ENCODE measurements around the gene NF2.

- TF ChIP-seq CTCF (IDR thresholded peaks at IDR 0.05) (no peak), SMAD4 (CRISPR knock-in tag; IDR thresholded peaks at IDR 0.05) (no peak), NR3C1 (CRISPR knock-in tag; conservative IDR thresholded peaks at IDR 0.05; ENCODE audit: low read depth) (no peak), ATF3 (CRISPR knock-in tag; conservative IDR thresholded peaks at IDR 0.05) (no peak)
Measured at GRCh38 chr22:29623059-29623458, 19.6 kb downstream of the NF2 start.

Measured in WTC11 (cell line).